GM19193 (cell line): ENCODE results near the gene TMPRSS9.
A peak's percentile ranks its signal among the peaks of the same experiment; 100 is the strongest.

Experiments used
- POLR2A ChIP-seq: IDR thresholded peaks from 4 replicates; pipeline ENCODE4 v1.6.1; 2011; ENCODE audit not compliant: insufficient read depth, insufficient read length; ENCODE audit errors: extremely low read depth

Gene TMPRSS9

DNA sequence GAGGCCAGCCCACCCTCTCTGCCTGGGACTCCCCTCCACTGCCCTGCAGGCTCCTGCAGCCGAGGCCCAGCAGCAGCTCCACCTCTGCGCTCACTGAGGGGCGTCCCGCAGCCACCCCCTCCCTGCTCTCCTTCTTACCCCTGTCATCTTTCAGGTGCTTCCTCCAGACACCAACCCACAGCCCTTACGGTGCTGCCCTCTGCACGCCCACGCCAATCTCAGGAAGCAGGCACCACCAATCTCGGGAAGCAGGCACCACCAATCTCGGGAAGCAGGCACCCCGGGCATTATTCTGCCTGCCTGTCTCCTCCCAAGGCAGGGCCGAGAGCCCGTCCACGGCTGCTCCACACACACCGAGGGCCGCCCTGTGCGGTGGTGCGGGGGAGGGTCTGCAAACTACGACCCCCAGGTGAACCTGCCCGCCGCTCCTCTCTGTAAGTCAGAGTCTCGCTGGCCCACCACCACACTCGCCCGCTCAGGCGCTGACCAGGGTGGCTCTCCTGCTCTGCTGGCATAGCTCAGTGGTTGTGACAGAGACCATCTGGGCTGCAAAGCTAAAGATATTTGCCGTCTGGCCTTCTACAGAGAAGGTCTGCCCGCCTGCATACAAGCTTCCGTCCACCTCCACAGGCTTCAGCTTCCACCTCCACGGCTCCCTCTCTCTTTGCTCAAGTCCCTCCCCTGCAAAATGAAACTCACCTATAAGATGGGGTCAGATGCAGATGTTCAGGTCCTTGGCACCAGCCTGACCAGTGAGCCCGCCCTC is 34.6 kb upstream of the TMPRSS9 start:
- TF ChIP-seq POLR2A, result no peak

DNA sequence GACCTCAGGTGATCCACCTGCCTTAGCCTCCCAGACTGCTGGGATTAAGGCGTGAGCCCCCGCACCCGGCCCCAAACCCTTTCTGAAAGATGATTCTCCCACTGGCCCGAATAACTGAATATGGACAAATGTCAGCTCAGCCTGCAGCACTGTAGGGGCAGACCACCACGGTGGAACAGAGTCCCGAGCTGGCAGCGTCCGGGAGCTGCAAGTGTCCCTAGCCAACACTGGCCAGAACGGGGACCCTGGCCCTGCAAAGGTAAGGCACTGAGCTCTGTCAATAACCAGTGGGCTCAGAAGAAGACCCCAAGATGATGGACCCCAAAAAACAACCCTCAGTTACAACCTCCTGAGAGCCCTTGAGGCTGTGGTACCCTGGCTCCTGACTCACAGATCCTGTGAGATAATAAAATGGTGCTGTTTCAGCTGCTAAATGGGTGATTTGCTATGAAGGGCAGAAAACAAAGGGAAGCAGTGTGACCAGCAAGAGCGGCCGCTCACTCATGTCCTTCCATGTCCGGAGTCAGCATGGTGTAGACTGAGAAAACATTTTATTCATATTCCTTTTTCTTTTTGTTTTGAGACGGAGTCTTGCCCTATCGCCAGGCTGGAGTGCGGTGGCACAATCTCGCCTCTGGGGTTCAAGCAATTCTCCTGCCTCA is 33.2 kb upstream of the TMPRSS9 start:
- no peak for TF ChIP-seq POLR2A

DNA sequence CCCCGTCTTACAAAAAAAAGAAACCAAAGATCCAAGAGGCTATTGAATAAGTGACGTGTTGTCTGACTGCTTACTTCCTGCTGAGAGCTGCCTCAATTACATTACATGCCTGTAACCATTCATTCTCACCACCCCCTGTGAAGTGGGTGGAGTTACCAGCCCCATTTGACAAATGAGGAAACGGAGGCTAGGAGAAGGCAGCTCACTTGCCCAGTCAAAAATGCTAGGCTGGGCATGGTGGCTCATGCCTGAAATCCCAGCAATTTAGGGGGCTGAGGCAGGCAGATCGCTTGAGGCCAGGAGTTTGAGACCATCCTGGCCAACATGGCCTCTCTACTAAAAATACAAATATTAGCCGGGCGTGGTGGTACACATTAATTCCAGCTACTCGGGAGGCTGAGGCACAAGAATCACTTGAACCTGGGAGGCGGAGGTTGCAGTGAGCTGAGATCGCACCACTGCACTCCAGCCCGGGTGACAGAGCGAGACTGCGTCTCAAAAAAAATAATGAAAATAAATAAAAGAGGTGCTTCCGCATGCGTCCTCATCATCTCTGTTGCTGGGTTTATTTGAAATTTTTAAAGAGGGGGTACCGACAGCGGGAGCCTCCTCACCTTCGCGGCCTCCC is 32.2 kb upstream of the TMPRSS9 start:
- TF ChIP-seq POLR2A, result no peak

DNA sequence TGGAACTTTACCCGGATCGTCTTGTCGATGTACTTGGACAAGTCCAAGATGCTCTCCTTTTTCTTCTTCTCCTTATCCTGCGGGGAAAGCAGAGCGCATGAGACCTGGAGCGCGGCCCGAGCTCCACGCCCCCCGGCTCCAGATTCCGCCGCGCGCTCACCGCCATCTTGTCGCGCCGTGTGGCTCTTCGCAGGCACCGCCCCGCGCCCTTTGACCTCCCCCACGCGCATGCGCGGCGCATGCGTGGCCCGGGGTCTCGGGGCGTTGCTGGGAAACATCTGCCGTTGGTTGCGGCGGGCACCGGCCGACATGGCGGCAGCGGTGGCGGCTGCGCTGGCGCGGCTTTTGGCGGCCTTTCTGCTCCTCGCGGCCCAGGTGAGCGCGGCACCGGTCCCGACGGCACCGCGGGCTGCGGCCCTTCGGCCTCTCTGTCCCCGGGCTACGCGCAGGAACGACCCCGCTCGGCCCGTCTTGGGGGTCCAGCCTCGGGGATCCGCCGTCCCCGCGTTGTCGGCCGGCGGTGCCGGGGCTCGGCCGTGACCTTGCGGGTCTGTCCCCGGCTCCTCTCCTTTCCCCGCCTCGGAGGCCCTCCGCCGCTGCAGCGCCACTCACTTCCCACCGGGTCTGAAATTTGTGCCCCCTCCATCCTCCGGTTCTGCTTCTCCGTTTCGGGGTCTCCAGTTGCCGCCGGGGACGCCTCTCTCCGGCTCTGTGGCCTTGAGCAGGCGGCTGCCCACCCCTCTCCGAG is 31.5 kb upstream of the TMPRSS9 start, which contains the start of the genes LSM7 and SPPL2B:
Gene LSM7, minus strand, starts transcription at position 186 of the 748 bp plus-strand sequence. Its CDS starts 20 bp downstream, at position 166.
Gene SPPL2B, plus strand, starts transcription at position 284 of the 748 bp plus-strand sequence. Its CDS starts 26 bp downstream, at position 310.
- TF ChIP-seq POLR2A, result peak; percentile 89

DNA sequence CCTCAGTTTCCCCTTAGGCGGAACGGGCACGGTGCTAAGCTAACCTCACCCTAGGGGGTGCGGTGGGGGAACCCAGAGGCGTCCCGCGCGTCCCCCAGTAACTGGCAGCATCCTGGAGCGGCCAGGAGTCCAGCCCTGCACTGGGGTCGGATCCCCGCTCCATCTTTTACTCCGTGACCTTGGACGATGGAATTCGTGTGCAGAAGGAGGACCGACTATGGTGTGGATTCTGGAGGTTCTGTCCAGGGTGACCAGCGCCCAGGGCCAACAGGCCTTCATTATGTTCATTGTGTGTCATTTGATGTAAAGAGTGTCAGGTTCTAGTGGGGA is 31.0 kb upstream of the TMPRSS9 start:
- TF ChIP-seq POLR2A, result no peak

DNA sequence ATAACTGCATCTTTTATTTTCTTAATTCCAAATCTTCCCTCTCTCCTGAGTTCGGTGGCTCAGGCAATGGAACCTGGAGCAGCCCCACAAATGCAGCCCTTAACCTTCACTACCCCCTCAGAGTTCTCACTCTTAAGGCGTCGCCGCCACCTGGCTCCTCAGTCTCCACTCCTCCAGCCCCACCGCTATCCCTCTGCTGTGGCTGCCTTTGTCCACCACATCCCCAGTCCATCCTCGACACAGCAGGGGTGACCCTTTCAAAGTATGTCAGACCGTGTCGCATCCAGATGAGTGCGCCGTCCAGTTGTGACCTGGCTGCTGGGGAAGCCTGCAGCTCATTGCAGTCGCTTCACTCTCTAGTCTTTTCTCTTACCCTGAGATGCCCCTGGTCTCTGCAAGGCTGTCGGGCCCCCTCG is 30.6 kb upstream of the TMPRSS9 start:
- no peak for TF ChIP-seq POLR2A

DNA sequence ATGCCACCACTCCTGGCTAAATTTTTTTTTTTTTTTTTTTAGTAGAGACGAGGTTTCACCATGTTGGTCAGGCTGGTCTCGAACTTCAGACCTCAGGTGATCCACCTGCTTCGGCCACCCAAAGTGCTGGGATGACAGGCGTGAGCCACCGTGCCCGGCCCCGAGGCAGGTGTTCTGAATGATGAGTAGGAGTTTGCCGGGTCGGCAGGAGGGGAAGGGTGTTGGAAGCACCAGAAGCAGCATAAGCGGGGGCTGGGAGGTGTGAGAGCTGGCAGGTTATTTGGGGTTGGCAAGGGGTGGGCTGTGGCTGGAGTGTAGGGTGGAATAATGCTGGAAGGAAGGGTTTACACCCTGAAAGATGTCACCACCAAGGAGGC is 29.8 kb upstream of the TMPRSS9 start:
- TF ChIP-seq POLR2A, result no peak

DNA sequence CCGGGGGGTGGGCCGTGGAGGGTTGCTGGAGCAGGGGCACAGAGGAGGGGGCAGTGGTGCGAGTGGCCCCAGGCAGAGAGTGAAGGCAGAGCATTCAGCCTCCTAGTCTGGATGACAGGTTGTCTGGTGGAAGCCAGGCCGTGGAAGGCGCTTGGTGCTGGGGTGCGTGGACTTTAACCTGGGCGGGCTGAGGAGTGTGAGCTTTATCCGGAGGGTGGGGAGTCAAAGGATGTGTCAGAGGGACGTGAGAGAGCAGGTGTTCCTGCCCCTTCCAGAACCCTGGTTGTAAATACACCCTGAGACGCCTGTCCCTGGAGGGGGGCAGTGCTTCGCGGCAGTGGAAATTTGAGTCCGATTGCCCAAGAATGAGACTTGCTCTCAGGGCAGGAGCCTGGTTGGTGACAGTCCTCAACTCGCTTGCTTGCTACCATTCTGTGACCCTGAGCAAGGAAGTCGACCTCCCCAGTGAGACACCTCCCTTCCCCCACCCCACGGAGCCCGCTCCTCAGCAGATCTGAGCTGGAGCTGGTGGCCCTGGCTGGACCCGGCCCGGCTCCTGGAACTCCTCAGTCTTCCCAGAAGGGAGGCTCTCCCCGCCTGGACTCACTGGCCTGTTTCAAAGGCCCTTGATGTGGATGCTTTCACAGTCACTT is 29.3 kb upstream of the TMPRSS9 start:
- no peak for TF ChIP-seq POLR2A

DNA sequence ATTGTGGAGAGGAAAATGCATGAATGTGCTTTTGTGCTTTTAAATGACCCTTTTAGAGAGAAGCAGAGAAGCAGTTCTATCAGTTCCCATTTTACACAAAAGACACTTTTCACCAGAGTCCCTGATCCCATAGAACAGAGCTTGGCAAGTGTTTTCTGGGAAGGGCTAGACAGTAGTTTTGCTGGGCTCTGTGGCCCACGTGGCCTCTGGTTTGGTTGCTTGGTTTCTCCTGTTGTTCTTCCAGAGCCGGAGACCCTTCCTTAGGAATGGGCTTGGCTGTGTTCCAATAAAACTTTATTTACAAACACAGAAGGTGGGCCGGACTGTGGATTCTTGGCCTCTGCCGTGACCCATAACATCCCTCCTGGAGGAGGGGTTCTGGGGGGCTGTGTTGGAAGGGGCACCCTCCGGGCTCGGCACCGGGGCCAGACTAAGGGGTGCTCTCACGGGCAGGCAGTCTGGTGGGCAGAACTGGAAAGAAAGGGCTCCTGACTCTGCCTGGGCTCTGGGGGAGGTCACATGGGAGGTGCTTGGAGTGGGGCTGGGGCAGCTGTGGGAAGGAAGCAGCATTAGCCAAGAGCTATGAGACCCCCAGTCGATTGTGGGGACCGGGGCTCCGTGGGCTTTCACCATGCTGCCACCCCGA is 28.3 kb upstream of the TMPRSS9 start:
- no peak for TF ChIP-seq POLR2A

DNA sequence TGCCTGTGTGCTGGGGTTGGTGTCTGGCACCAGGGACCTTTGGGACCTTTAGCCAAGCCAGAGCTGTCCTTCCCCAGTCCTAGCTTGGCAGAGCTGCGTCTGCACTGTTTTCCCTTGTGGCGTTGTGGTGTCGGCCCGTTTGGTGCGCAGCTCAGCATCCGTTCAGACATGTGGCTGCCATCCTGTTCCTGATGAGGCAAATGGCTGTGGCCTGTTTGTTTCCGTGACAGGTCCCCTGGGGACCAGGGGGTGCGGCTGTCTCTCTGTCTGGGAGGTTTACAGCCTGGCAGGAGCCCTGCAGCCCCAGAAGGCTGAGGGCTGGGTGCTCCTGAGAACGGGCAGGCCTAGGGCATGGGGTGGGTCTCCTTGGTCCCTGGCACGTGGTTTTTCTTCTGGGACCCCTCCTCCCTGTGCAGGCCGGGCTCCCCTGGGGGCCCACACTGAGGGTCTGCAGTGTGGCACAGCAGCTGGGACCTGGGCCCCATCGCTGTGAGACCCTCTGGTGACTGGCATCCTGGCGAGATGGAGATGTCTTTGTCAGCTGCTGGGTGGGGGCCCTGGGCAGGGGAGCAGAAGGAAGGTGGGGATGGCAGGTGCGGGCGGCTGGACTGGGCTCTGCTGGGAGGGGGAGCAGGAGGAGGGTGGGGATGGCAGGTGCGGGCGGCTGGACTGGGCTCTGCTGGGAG is 27.6 kb upstream of the TMPRSS9 start:
- no peak for TF ChIP-seq POLR2A

DNA sequence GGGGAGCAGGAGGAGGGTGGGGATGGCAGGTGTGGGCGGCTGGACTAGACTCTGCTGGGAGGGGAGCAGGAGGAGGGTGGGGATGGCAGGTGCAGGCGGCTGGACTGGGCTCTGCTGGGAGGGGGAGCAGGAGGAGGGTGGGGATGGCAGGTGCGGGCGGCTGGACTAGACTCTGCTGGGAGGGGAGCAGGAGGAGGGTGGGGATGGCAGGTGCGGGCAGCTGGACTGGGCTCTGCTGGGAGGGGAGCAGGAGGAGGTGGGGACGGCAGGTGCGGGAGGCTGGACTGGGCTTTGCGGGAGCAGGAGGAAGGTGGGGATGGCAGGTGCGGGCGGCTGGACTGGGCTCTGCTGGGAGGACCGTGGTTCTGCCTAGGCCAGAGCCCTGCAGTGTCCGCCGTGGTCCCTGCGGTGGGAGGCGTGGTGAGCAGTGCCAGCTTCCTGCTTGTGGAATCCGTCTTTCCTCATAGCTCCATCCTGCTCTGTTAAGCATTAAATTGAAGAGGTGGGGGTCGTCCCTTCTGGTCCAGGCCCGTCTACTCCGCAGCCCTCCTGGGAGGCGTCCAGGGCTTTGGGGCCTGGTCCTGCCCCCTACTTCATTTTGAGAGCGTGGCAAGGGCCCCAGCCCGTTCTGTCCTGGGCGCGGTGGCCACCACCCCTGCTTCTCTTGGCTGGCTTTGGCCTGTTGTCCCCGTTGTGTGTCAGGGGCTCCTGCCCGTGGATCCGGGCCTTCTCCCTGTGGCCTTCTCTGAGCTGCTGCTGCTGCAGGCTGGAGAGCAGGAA is 26.8 kb upstream of the TMPRSS9 start:
- no peak for TF ChIP-seq POLR2A

DNA sequence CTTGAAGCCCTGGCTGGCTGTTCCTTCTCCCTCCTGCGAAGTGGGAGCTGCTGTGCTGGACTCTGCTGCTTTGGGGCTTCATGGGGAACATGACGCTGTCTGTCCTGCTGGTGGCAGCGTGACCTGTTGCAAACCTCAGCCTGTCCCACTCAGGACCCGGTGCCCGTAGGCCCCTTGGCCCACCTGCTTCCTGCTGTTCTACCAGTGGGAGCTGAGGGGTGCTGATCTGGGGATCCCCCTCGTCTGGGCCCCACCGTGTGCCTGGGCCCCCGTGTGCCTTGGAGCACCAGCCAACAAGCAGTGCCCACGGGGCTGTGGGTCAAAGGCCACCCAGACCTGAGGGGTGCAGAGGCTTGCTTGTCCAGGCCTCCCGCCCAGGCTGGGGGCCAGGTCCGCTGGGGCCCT is 26.3 kb upstream of the TMPRSS9 start:
- no peak for TF ChIP-seq POLR2A

DNA sequence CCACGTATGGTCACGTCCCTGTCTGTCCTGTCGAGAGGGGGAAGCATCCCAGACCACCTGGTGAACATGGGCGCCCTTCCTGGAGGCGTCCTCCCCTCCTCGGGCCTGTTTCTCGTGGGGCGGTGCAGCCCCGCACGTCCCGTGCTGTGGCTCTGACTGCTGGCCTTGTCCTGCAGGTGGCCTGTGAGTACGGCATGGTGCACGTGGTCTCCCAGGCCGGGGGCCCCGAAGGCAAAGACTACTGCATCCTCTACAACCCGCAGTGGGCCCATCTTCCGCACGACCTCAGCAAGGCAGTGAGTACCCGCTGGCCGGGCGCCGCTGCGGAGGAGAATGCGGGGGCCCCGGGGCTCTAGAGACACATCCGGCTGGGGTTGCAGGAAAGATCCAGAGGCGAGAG is 25.6 kb upstream of the TMPRSS9 start:
- no peak for TF ChIP-seq POLR2A

DNA sequence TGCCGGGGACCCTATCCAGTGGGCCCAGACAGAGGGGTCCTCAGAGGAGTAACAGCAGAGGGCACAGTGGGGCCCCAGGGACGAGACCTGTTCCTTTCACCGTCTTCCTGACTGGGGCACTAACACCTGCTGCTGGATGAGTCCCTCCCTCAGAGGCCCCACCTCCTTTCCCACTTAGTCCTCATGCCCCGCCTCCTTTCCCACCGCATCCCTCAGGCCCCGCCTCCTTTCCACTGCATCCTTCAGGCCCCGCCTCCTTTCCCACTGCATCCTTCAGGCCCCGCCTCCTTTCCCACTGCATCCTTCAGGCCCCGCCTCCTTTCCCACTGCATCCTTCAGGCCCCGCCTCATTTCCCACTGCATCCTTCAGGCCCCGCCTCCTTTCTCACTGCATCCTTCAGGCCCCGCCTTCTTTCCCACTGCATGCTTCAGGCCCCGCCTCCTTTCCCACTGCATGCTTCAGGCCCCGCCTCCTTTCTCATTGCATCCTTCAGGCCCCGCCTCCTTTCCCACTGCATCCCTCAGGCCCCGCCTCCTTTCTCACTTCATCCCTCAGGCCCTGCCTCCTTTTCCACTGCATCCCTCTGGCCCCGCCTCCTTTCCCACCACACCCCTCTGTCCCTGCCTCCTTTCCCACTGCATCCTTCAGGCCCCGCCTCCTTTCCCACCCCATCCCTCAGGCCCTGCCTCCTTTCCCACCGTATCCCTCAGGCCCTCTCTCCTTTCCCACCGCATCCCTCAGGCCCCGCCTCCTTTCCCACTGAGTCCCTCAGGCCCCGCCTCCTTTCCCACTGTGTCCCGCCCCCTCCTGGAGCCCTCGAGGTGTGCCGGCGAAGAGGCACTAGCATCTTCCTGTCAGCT is 24.8 kb upstream of the TMPRSS9 start:
- TF ChIP-seq POLR2A, result no peak
